Pancreas (tissue), 10 donors: ENCODE data around the gene AGFG1. TPM values are rescaled to one million over a fixed set of nuclear protein-coding genes. Genes with fewer than 3 reads are reported as not detected.
A peak's percentile ranks its signal among the peaks of the same experiment; 100 is the strongest.

Source experiments
- ATAC-seq, 4 donors: fragments of 200-7000 bp; cut with Tn5 transposase; one replicate each; pipeline versions ENCODE4 v1.8.0 to v1.9.1; 2020; ENCODE audit warnings: mild to moderate bottlenecking in 4 of 4, moderate library complexity in 4 of 4
- DNase-seq, 6 donors: peaks; one replicate each; pipeline ENCODE4 v3.0.0-alpha.2; 2020
- FAIRE-seq: peaks from 2 replicates; lab custom pipeline; 2012; peaks lifted over from hg19 to GRCh38; lab: Jason Lieb, UNC
- H3K27ac ChIP-seq, 4 donors: fragments of 200-600 bp; sonication (generic); 1 replicate in 3 of 4; 2 replicates in 1 of 4; pipeline versions ENCODE4 v1.5.0 to v1.8.0; 2020
- H3K27me3 ChIP-seq, 4 donors: fragments of 200-600 bp; one replicate each; pipeline ENCODE4 v1.8.0; 2021
- H3K36me3 ChIP-seq, 3 donors: fragments of 200-600 bp; sonication (generic) in 1 of 3; one replicate each; pipeline versions ENCODE4 v1.5.0 to v1.8.0; 2020 to 2021
- H3K4me1 ChIP-seq, 3 donors: fragments of 200-600 bp; one replicate each; pipeline ENCODE4 v1.8.0; 2021
- H3K4me3 ChIP-seq, 4 donors: fragments of 200-600 bp; sonication (generic) in 2 of 4; one replicate each; pipeline versions ENCODE4 v1.5.0 to v1.8.0; 2020 to 2021
- H3K9me3 ChIP-seq, 4 donors: fragments of 200-600 bp; one replicate each; pipeline ENCODE4 v1.8.0; 2021
- CTCF ChIP-seq, 4 donors: fragments of 200-600 bp; sonication (generic) in 3 of 4; IDR thresholded peaks; one replicate each; pipeline versions ENCODE4 v1.5.0 to v1.8.0; 2021; ENCODE audit warnings: antibody characterized with exemption in 4 of 4
- WGBS, 2 donors: extraction: QIAGEN DNeasy Blood & Tissue Kit; methylation state at CpG; one replicate each; pipeline ENCODE4 v1.1.7; 2013; 5-methylcytosine and 5-hydroxymethylcytosine counted together
- intact Hi-C, 3 donors: fragments of 100-400 bp; cut with DNase I; formaldehyde crosslinking; loops; one replicate each; pipeline versions ENCODE4 v1.11.1 to v1.14.2; 2022
- polyA plus RNA-seq, 2 donors: library from polyadenylated mRNA; stranded (reverse); fragments of 200-250 nt; gene quantifications; one replicate each; pipeline ENCODE4 v1.2.3, GENCODE V29; 2013
- total RNA-seq, 6 donors: library from RNA; stranded (reverse); fragmentation: NEBNext Ultra II Directional in 4 of 6; extraction: Animal tissue kit (Norgen Biotek cat#: 25700) in 4 of 6; gene quantifications; one replicate each; pipeline versions ENCODE4 v1.2.1 to v1.2.4, GENCODE V29; 2021 to 2023
- donor health status: healthy with polysubstance abuse.
- donor health status: DM: no; HTN: no; CAD: no; lungs with moderate emphysema.
- donor health status: DM: no; HTN: no; CAD: no.
- donor health status: control.
- donor health status: control.
- donor health status: Bipolar disorder and iron deficiency.
- donor health status: DM: yes; HTN: yes; CAD: no.
- donor health status: DM: no; HTN: no; CAD: no.
- donor health status: DM: no; HTN: no; CAD: no.
- donor health status: DM: yes; HTN: yes; CAD: no.

Gene AGFG1
- total and polyA plus RNA-seq, 8 donors: 9.0 to 39.7 (median 25.9) TPM

- no peaks in the 10 kb centered on the region for H3K36me3 ChIP-seq
- no peaks in the 10 kb centered on the region for H3K9me3 ChIP-seq
- no peak for FAIRE-seq
- no peak for ATAC-seq
- H3K4me1 ChIP-seq: no peaks in the 10 kb centered on the region
- no peak overlapping the region for H3K27ac ChIP-seq
- intact Hi-C loops: no loop called here
- H3K4me3 ChIP-seq: no peak overlapping the region
- TF ChIP-seq CTCF (IDR thresholded peaks at IDR 0.05): no peak
- no peaks in the 10 kb centered on the region for H3K27me3 ChIP-seq
- DNase-seq: no peak
Measured at GRCh38 chr2:227576110-227576509, 104.2 kb downstream of the AGFG1 start.

DNA sequence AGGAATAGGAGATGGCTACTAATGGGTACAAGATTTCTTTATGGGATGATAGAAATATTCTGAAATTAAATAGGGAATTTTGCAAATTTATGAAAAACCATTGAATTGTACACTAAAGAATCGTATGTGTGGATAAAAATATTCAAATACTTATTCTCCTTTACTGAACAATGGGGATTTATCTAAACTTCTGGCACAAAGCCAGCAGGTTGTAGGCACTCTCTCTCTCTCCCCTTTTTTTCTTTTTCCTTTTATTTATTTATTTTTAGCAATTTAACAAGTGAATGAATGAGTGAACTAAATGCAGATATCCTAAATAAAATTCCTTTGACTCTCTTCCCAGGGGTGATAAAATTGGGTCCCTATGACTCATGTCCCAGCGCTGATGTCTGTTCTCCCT, 104.9 kb downstream of the AGFG1 start:
- ATAC-seq: no peak
- Histone ChIP-seq H3K4me1 (no peaks in the 10 kb centered on the region), H3K27ac (no peak overlapping the region), H3K4me3 (no peak overlapping the region), H3K9me3 (no peaks in the 10 kb centered on the region), H3K27me3 (no peaks in the 10 kb centered on the region), H3K36me3 (no peaks in the 10 kb centered on the region)
- FAIRE-seq: no peak
- 63 to 75% methylated on average over 2 of the region's 2 CpGs for WGBS, 2 donors
- no peak for TF ChIP-seq CTCF (IDR thresholded peaks at IDR 0.05)
- DNase-seq: no peak
- intact Hi-C loops: no loop called here

GRCh38 chr2:227577555-227577954, 105.6 kb downstream of the AGFG1 start:
- DNase-seq: no peak
- Histone ChIP-seq H3K9me3 (no peaks in the 10 kb centered on the region), H3K27ac (no peak overlapping the region), H3K4me3 (no peak overlapping the region), H3K36me3 (no peaks in the 10 kb centered on the region), H3K4me1 (no peaks in the 10 kb centered on the region), H3K27me3 (no peaks in the 10 kb centered on the region)
- FAIRE-seq: no peak
- no peak for TF ChIP-seq CTCF (IDR thresholded peaks at IDR 0.05)
- intact Hi-C loops: no loop called here
- peak in 1 of 4 donors; percentile 25 for ATAC-seq
- 21 to 22% methylated on average over 2 of the region's 2 CpGs for WGBS, 2 donors

GRCh38 chr2:227578642-227579041, 106.7 kb downstream of the AGFG1 start:
- no peak for FAIRE-seq
- no peaks in the 10 kb centered on the region for H3K4me1 ChIP-seq
- ATAC-seq: no peak

GRCh38 chr2:227579791-227580190, 107.8 kb downstream of the AGFG1 start:
- no peak overlapping the region for H3K4me3 ChIP-seq
- TF ChIP-seq CTCF (IDR thresholded peaks at IDR 0.05): no peak
- H3K4me1 ChIP-seq: no peaks in the 10 kb centered on the region
- intact Hi-C loops: no loop called here
- H3K9me3 ChIP-seq: no peaks in the 10 kb centered on the region
- ATAC-seq (no peak), FAIRE-seq (no peak), DNase-seq (no peak)
- WGBS, 2 donors: 98 to 100% methylated on average over 1 of the region's 1 CpG
- H3K27ac ChIP-seq: no peak overlapping the region
- no peaks in the 10 kb centered on the region for H3K27me3 ChIP-seq
- no peaks in the 10 kb centered on the region for H3K36me3 ChIP-seq

More at GRCh38 chr2:227578642-227579041, 106.7 kb downstream of the AGFG1 start:
- no peak for DNase-seq
- Histone ChIP-seq H3K36me3 (no peaks in the 10 kb centered on the region), H3K27ac (no peak overlapping the region), H3K9me3 (no peaks in the 10 kb centered on the region), H3K4me3 (no peak overlapping the region), H3K27me3 (no peaks in the 10 kb centered on the region)
- intact Hi-C loops: no loop called here
- no peak for TF ChIP-seq CTCF (IDR thresholded peaks at IDR 0.05)
- 68 to 69% methylated on average over 2 of the region's 2 CpGs for whole genome bisulfite sequencing, 2 donors
